Stimulated activated CD4-positive, alpha-beta T cell treated with anti-CD3 and anti-CD28 coated beads, Interleukin-1b, Interleukin-23, amount 100 ng/mL, for 1 hour (primary cell): ENCODE data around the gene SIRPG.

Experiments
- DNase-seq, 2 donors: peaks; one replicate each; pipeline ENCODE4 v3.0.0-alpha.2; 2020; ENCODE audit warnings: low read depth in 2 of 2

Gene SIRPG

DNA sequence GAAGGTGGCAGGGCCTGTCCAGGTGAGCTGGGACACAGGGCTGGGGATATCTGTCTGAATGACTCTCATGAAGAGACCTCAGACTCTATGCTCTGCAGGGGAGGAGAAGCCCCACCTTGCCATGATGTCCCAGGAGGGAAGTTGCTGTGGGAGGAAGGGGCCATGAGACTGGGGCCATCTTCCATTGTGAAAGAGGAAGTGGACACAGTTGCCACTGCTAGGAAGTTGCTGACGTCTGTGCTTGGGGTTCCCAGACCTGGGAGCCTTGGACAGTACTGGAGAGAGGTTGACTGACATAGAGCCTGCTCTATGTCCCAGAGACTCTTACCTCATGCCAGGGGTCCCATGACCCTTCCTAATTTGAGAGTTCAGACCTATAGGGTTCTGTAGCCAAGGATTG lies 62.2 kb downstream of the SIRPG start:
- no peak for DNase-seq

DNA sequence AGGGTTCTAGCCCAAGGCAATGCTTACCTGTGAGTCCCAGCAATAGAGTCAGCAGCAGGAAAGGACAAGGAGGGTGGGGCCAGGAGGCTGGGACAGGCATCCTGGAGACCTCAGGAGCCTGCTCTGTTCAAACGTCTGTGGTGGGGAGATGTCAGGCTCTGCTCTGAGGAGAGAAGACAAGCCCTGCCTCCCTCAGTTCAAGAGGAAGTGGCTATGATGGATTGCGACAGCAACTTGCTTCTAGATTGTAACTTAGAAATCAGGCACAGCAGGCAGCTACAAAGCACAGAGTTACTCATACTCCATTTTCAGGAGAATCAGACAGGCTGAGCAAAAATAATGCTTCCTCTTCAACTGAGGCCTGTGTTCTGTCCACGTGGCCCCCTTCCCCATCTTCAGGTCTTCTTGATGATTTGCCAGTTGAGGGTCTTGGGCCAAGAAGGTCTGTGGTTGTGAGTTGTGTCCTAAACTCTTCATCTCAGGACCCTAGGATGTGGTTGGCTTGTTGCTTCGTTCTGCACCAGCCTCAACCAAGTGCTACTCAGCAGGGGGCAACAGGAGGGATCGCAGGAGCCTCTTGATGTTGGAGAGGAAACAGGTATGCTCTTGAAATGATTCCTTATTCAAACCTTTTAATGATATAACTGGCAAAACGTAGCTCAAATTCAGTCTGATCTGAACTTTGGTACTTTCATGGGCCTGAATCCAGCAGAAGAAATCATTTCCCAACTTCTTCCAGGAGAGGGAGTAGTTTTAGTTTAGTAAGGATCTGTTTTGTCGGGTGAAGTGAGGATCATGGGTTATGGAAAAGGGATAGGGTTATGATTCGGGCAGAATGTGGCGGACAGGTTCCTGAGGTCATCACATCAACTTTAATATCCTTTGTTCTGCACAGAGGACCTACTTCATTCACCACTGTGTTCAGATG lies 68.8 kb downstream of the SIRPG start:
- no peak for DNase-seq

DNA sequence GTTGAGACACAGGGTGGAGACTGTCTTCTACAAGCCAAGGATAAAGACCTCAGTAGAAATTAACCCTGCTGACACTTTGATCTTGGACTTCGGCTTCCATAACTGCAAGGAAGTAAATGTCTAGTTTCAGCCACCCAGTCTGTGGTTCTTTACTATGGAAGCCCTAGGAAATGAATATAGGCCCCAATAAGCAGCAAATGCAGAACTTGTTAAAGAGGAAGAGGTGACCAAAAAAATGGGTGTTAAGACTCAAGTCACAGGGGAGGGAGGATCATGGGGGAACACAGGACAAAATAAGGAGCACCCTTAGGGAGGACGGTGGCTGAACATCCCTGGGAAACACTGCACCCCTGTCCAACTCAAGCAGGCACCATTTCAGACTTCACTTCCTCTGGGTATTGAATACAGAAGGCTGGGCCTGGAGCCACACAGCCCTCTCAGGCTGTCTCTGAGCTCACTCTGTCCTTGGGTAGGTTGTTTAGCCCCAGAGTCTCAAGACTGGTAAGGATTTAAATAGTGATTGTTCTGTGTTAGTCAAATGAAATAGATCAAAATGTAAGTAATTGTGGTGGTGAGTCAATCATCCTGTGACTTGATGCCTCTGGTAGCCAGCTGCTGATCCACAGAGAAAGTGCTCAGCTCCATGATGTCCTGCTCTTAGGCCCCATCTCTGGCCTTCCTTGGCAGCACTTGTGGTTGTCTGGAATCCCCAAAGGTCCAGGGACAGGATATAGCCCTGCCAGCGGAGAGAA lies 69.6 kb downstream of the SIRPG start:
- no peak for DNase-seq

DNA sequence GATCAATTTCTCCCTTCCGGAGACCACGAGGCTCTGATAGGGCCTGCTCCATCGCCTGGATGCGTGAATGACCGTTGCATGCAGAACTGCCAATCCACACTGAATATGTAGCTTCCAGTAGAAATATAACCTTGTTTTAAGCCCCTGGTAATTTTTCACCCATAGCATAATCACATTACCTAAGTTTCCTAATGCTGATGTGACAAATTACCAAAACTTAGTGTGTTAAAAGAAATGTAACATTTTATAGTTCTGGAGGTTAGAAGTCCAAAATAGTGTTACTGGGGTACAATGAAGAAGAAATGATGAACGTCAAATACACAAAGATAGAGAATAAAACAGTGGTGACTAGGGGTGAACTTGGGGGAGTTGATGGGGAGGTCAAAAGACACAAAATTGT lies 78.1 kb downstream of the SIRPG start:
- DNase-seq = no peak
